Activated CD4-positive, CD25-positive, alpha-beta regulatory T cell treated with anti-CD3 and anti-CD28 coated beads, Interleukin-2, amount 50 U/mL, for 24 hours (primary cell): Measurements from ENCODE around the gene LDLRAD3.

Source experiments
- ATAC-seq, 2 donors: fragments of 150-1000 bp; cut with Tn5 transposase; one replicate each; pipeline ENCODE4 v1.10.0; 2021; ENCODE audit warnings: mild to moderate bottlenecking in 1 of 2, moderate library complexity in 1 of 2

The LDLRAD3 gene

GRCh38 chr11:36146437-36146836 is 202.6 kb downstream of the LDLRAD3 start:
- ATAC-seq = no peak

- ATAC-seq = no peak
These were observed 203.6 kb downstream of the LDLRAD3 start for GRCh38 chr11:36147491-36147890.

GRCh38 chr11:36148701-36149100 is 204.8 kb downstream of the LDLRAD3 start:
- no peak for ATAC-seq

- peak; percentile 88 to 91 for ATAC-seq
These were observed 205.8 kb downstream of the LDLRAD3 start for GRCh38 chr11:36149538-36150242.

- no peak for ATAC-seq
These were observed 207.1 kb downstream of the LDLRAD3 start for GRCh38 chr11:36150986-36151385.

- ATAC-seq = no peak
These were observed 208.2 kb downstream of the LDLRAD3 start for GRCh38 chr11:36151933-36152580.

GRCh38 chr11:36153551-36153950 is 209.7 kb downstream of the LDLRAD3 start:
- no peak for ATAC-seq

GRCh38 chr11:36155124-36155561 is 211.3 kb downstream of the LDLRAD3 start:
- no peak for ATAC-seq

GRCh38 chr11:36155770-36156160 is 211.9 kb downstream of the LDLRAD3 start:
- ATAC-seq = no peak

GRCh38 chr11:36156161-36156816 is 212.4 kb downstream of the LDLRAD3 start:
- no peak for ATAC-seq

GRCh38 chr11:36156817-36157519 is 213.1 kb downstream of the LDLRAD3 start:
- no peak for ATAC-seq

- no peak for ATAC-seq
These were observed 216.2 kb downstream of the LDLRAD3 start for GRCh38 chr11:36160091-36160490.

GRCh38 chr11:36161572-36161971 is 217.7 kb downstream of the LDLRAD3 start:
- no peak for ATAC-seq

- no peak for ATAC-seq
These were observed 218.4 kb downstream of the LDLRAD3 start for GRCh38 chr11:36162006-36162882.

GRCh38 chr11:36162883-36163434 is 219.1 kb downstream of the LDLRAD3 start:
- ATAC-seq = no peak

- no peak for ATAC-seq
These were observed 220.8 kb downstream of the LDLRAD3 start for GRCh38 chr11:36164506-36165250.

GRCh38 chr11:36165621-36166397 is 221.9 kb downstream of the LDLRAD3 start:
- no peak for ATAC-seq

GRCh38 chr11:36167073-36167472 is 223.2 kb downstream of the LDLRAD3 start:
- no peak for ATAC-seq

- no peak for ATAC-seq
These were observed 223.9 kb downstream of the LDLRAD3 start for GRCh38 chr11:36167729-36168128.

GRCh38 chr11:36177836-36178235 is 234.0 kb downstream of the LDLRAD3 start:
- ATAC-seq = no peak
